ENCODE data around the gene ARHGAP4. TPM values are rescaled to one million over a fixed set of nuclear protein-coding genes. Genes with fewer than 3 reads are reported as not detected.

The ARHGAP4 gene
- total and polyA plus RNA-seq, 10 of the 15 experiments (the other 5 are each of a cell fraction or from before 2014, with no cell fraction given), result 0.71 to 120 (median 44.3) TPM

GRCh38 chrX:153971450-153972367 is 45.6 kb upstream of the ARHGAP4 start, which contains the start of gene HCFC1:
TSS of gene HCFC1 (minus strand) at chrX:153971818. CDS start at chrX:153970840, 978 bp downstream.
- Histone ChIP-seq H2AFZ (ENCODE audit: control insufficient read depth, low read depth, low read length) (peak within 1 kb of the TSS; percentile 84), H3K79me2 (ENCODE audit: control insufficient read depth, insufficient read depth, low read length) (peaks cover 60% of the 10 kb centered on the region), H4K20me1 (ENCODE audit: control insufficient read depth, insufficient read depth) (no peaks in the 10 kb centered on the region), H3K9me3 (replicated peaks; ENCODE audit: control insufficient read depth, insufficient read depth, low read length) (no peaks in the 10 kb centered on the region), H3K36me3 (ENCODE audit: control insufficient read depth in 2 of 2, insufficient read depth in 2 of 2, low read length in 1 of 2) (no peaks in the 10 kb centered on the region; a peak in 1 of 4 replicates), H3K27ac (ENCODE audit: control insufficient read depth, insufficient read depth) (peak within 1 kb of the TSS; percentile 99), H3K4me2 (ENCODE audit: control insufficient read depth, insufficient read depth) (peak within 1 kb of the TSS; percentile 59; the same call in 1 of the 2 replicates), H3K4me1 (ENCODE audit: control insufficient read depth, insufficient read depth, low read length) (peaks cover 19% of the 10 kb centered on the region), H3K27me3 (replicated peaks in 1 of 2; ENCODE audit: control insufficient read depth in 2 of 2, insufficient read depth in 2 of 2, low read length in 1 of 2) (no peaks in the 10 kb centered on the region), H3K9ac (ENCODE audit: control insufficient read depth, insufficient read depth, low read length) (peak within 1 kb of the TSS; percentile 96), H3K4me3 (peak within 1 kb of the TSS; percentile 95)
- CTCF ChIA-PET, result interaction anchor here (1.1 to 5.9 kb wide), 6 partner anchors 10 to 567 kb away, joined by 3 to 35 read pairs (median 6); no protein-coding TSS in a partner anchor
- POLR2A ChIA-PET, result interaction anchor here (0.5 to 7.9 kb wide), 13 partner anchors 9 to 49 kb away, joined by 3 to 68 read pairs (median 8); partner anchors contain the start of genes ARHGAP4 and IRAK1
- intact Hi-C loops (cut with micrococcal nuclease; ENCODE audit: unreplicated experiment), result loop anchor here (2.0 to 5.0 kb wide), 2 partner anchors 45 to 126 kb away; partner anchors contain the start of genes ARHGAP4 and MECP2
- RAD21 ChIA-PET (ENCODE audit: unreplicated experiment), result interaction anchor here (1.1 to 6.4 kb wide), 6 partner anchors 9 to 49 kb away, joined by 3 to 48 read pairs (median 7); partner anchors contain the start of gene ARHGAP4
- in situ Hi-C loops (cut with MboI), result no loop called here
- peak; percentile 69 for FAIRE-seq
- TSS peak; percentile 72 for BruUV-seq (replicated peaks)
- SMC1A ChIA-PET (ENCODE audit: uncharacterized antibody, unreplicated experiment), result interaction anchor here (0.8 to 1.6 kb wide), 6 partner anchors 9 to 49 kb away, joined by 3 to 6 read pairs (median 4); no protein-coding TSS in a partner anchor
- peak; percentile 63 for ATAC-seq
- WGBS (ENCODE audit: insufficient coverage, insufficient replicate concordance, low lambda C conversion rate, missing lambda C conversion rate), result 1% methylated on average over 55 of the region's 96 CpGs
- DNase-seq (ENCODE audit: low read depth, low spot score), result peak; percentile 64
- TF ChIP-seq, protein P1, sequence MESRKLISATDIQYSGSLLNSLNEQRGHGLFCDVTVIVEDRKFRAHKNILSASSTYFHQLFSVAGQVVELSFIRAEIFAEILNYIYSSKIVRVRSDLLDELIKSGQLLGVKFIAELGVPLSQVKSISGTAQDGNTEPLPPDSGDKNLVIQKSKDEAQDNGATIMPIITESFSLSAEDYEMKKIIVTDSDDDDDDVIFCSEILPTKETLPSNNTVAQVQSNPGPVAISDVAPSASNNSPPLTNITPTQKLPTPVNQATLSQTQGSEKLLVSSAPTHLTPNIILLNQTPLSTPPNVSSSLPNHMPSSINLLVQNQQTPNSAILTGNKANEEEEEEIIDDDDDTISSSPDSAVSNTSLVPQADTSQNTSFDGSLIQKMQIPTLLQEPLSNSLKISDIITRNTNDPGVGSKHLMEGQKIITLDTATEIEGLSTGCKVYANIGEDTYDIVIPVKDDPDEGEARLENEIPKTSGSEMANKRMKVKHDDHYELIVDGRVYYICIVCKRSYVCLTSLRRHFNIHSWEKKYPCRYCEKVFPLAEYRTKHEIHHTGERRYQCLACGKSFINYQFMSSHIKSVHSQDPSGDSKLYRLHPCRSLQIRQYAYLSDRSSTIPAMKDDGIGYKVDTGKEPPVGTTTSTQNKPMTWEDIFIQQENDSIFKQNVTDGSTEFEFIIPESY (IDR thresholded peaks at IDR 0.05), result no peak
- TF ChIP-seq ZNF24 (IDR thresholded peaks at IDR 0.05), result no peak; the same call in 1 of the 2 replicates
- no peak for TF ChIP-seq EED (IDR thresholded peaks at IDR 0.05; ENCODE audit: low read depth)
- no peak for TF ChIP-seq RCOR1 (conservative IDR thresholded peaks at IDR 0.05; ENCODE audit: low read depth, low read length)
- no peak for TF ChIP-seq SUPT20H (IDR thresholded peaks at IDR 0.05; ENCODE audit: borderline replicate concordance, control insufficient read depth, low read depth, low read length)
- TF ChIP-seq MYB (IDR thresholded peaks at IDR 0.05; ENCODE audit: borderline replicate concordance, low read depth, low read length), result no peak
- TF ChIP-seq POLR2AphosphoS2 (IDR thresholded peaks at IDR 0.05; ENCODE audit: low read depth, low read length), result no peak
- TF ChIP-seq EP300 (IDR thresholded peaks at IDR 0.05; ENCODE audit: borderline replicate concordance in 1 of 2, control insufficient read depth in 1 of 2, low read depth in 2 of 2, low read length in 2 of 2), result no peak; a peak in 1 of 4 replicates
- TF ChIP-seq SIN3A (IDR thresholded peaks at IDR 0.05; ENCODE audit: low read depth, low read length), result 0 out of 2 replicates have a peak, but pooled peaks have one; percentile 16
- TF ChIP-seq USF1 (IDR thresholded peaks at IDR 0.05; ENCODE audit: borderline replicate concordance, extremely low read length, insufficient read depth, low read depth, low read length), result no peak
- peak; percentile 68; the same call in 1 of the 2 replicates for TF ChIP-seq TCF12 (IDR thresholded peaks at IDR 0.05; ENCODE audit: low read depth, low read length)
- peak; percentile 28 for TF ChIP-seq SIX5 (IDR thresholded peaks at IDR 0.05; ENCODE audit: low read depth, low read length, severe bottlenecking)
- 0 out of 2 replicates have a peak, but pooled peaks have one; percentile 1 for TF ChIP-seq NRF1 (conservative IDR thresholded peaks at IDR 0.05; ENCODE audit: low read depth, low read length)
- TF ChIP-seq TCF3 (IDR thresholded peaks at IDR 0.05; ENCODE audit: borderline replicate concordance, insufficient read depth, low read depth, low read length), result 0 out of 2 replicates have a peak, but pooled peaks have one; percentile 12
- peak; percentile 76 for TF ChIP-seq ZNF207 (IDR thresholded peaks at IDR 0.05; ENCODE audit: borderline replicate concordance)
- TF ChIP-seq TARDBP (IDR thresholded peaks at IDR 0.05; ENCODE audit: borderline replicate concordance), result no peak; the same call in 1 of the 2 replicates
- TF ChIP-seq RUNX3 (IDR thresholded peaks at IDR 0.05; ENCODE audit: low read length), result peak; percentile 42
- no peak for TF ChIP-seq SREBF1 (IDR thresholded peaks at IDR 0.05; ENCODE audit: low read length)
- TF ChIP-seq FOXM1 (IDR thresholded peaks at IDR 0.05; ENCODE audit: low read depth, low read length), result no peak
- no peak for TF ChIP-seq YBX1 (IDR thresholded peaks at IDR 0.05)
- no peak for TF ChIP-seq BCL11A (IDR thresholded peaks at IDR 0.05; ENCODE audit: low read depth, low read length)

Measured in GM12878 (cell line).